ENCODE results near the gene NOXO1. TPM values are rescaled to one million over a fixed set of nuclear protein-coding genes. Genes with fewer than 3 reads are reported as not detected.

NOXO1 gene
- total and polyA plus RNA-seq, 9 of the 15 experiments (the other 6 are each of a cell fraction or from before 2014, with no cell fraction given) = not detected

- TF ChIP-seq GTF2B (IDR thresholded peaks at IDR 0.05; ENCODE audit: extremely low read depth, insufficient read length) (peak; percentile 94), MCM5 (IDR thresholded peaks at IDR 0.05; ENCODE audit: low read depth) (no peak), PHB2 (IDR thresholded peaks at IDR 0.05; ENCODE audit: low read depth) (no peak), MYNN (IDR thresholded peaks at IDR 0.05) (no peak), MYNN (CRISPR knock-in tag; IDR thresholded peaks at IDR 0.05) (no peak), ZNF232 (CRISPR knock-in tag; IDR thresholded peaks at IDR 0.05) (no peak), SMAD1 (IDR thresholded peaks at IDR 0.05; ENCODE audit: low read depth, low read length, partially characterized antibody) (peak; percentile 97), CTCF (IDR thresholded peaks at IDR 0.05 in 2 of 3, conservative IDR thresholded peaks at IDR 0.05 in 1 of 3; ENCODE audit: insufficient read depth in 2 of 3, low read depth in 1 of 3, low read length in 3 of 3) (no peak), YBX1 (IDR thresholded peaks at IDR 0.05) (no peak), HDAC6 (IDR thresholded peaks at IDR 0.05; ENCODE audit: low read depth, low read length) (0 out of 2 replicates have a peak, but pooled peaks have one; percentile 81), THRA (IDR thresholded peaks at IDR 0.05) (no peak), ELF1 (tag; IDR thresholded peaks at IDR 0.05) (peak; percentile 72), SMAD2 (IDR thresholded peaks at IDR 0.05; ENCODE audit: low read depth, low read length) (no peak), SIN3A (IDR thresholded peaks at IDR 0.05; ENCODE audit: borderline replicate concordance in 2 of 2, control insufficient read depth in 1 of 2, low read depth in 2 of 2, low read length in 2 of 2) (peak; percentile 59 to 88; a peak in 3 of 4 replicates), ZFP30 (CRISPR knock-in tag; IDR thresholded peaks at IDR 0.05; ENCODE audit: borderline replicate concordance) (no peak), HNRNPH1 (optimal IDR thresholded peaks at IDR 0.05; ENCODE audit: low read depth, low read length) (no peak), TSC22D4 (tag; IDR thresholded peaks at IDR 0.05) (no peak)
- TF ChIP-seq, protein P1, sequence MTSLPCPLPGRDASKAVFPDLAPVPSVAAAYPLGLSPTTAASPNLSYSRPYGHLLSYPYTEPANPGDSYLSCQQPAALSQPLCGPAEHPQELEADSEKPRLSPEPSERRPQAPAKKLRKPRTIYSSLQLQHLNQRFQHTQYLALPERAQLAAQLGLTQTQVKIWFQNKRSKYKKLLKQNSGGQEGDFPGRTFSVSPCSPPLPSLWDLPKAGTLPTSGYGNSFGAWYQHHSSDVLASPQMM (CRISPR knock-in tag; IDR thresholded peaks at IDR 0.05) = no peak
- TF ChIP-seq, protein P2, sequence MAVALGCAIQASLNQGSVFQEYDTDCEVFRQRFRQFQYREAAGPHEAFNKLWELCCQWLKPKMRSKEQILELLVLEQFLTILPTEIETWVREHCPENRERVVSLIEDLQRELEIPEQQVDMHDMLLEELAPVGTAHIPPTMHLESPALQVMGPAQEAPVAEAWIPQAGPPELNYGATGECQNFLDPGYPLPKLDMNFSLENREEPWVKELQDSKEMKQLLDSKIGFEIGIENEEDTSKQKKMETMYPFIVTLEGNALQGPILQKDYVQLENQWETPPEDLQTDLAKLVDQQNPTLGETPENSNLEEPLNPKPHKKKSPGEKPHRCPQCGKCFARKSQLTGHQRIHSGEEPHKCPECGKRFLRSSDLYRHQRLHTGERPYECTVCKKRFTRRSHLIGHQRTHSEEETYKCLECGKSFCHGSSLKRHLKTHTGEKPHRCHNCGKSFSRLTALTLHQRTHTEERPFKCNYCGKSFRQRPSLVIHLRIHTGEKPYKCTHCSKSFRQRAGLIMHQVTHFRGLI (CRISPR knock-in tag; IDR thresholded peaks at IDR 0.05) = no peak
- TF ChIP-seq, protein P3, sequence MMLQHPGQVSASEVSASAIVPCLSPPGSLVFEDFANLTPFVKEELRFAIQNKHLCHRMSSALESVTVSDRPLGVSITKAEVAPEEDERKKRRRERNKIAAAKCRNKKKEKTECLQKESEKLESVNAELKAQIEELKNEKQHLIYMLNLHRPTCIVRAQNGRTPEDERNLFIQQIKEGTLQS (IDR thresholded peaks at IDR 0.05) = no peak
- TF ChIP-seq, protein P3 (CRISPR knock-in tag; conservative IDR thresholded peaks at IDR 0.05) = no peak; the same call in none of the 2 replicates
These were observed 16.5 kb downstream of the NOXO1 start, which contains the start of gene RPS2 (continued) for GRCh38 chr16:1964506-1965395.

Data from K562 (cell line).